Keratinocyte (primary cell): Measurements from ENCODE around the gene NXN. TPM values are rescaled to one million over a fixed set of nuclear protein-coding genes. Genes with fewer than 3 reads are reported as not detected.

Source experiments
- DNase-seq: peaks from one replicate; pipeline ENCODE4 v3.0.0-alpha.2; 2011; ENCODE audit warnings: low read depth, missing footprints, low spot score
- FAIRE-seq: peaks from 2 replicates; lab custom pipeline; 2011; peaks lifted over from hg19 to GRCh38; lab: Jason Lieb, UNC
- H2AFZ ChIP-seq: 2 replicates; pipeline ENCODE4 v1.6.0; 2012; ENCODE audit warnings: low read length, control low read depth, inconsistent platforms; ENCODE audit not compliant: control insufficient read depth
- H3K27ac ChIP-seq: 2 replicates; pipeline ENCODE4 v1.5.1; 2011; ENCODE audit warnings: low read length; ENCODE audit not compliant: control insufficient read depth, insufficient read depth
- H3K27me3 ChIP-seq: 3 replicates; pipeline ENCODE4 v1.6.0; 2011; ENCODE audit warnings: low read length; ENCODE audit not compliant: control insufficient read depth, insufficient read depth; ENCODE audit errors: extremely low read depth
- H3K36me3 ChIP-seq, 2 experiments: 2 replicates in 1 of 2; 3 replicates in 1 of 2; pipeline ENCODE4 v1.5.1; 2011; ENCODE audit warnings: low read length in 2 of 2, mild to moderate bottlenecking in 1 of 2; ENCODE audit not compliant: control insufficient read depth in 2 of 2, insufficient read depth in 2 of 2; ENCODE audit errors: extremely low read depth in 1 of 2
- H3K4me1 ChIP-seq: 3 replicates; pipeline ENCODE4 v1.5.1; 2011; ENCODE audit warnings: low read length; ENCODE audit not compliant: control insufficient read depth, insufficient read depth; ENCODE audit errors: extremely low read depth
- H3K4me2 ChIP-seq: 3 replicates; pipeline ENCODE4 v1.6.0; 2011; ENCODE audit warnings: low read depth, low read length; ENCODE audit not compliant: control insufficient read depth, insufficient read depth; ENCODE audit errors: extremely low read depth
- H3K4me3 ChIP-seq, 3 experiments: fragments of 200-600 bp in 1 of 3; sonication (generic) in 1 of 3; 2 replicates in 2 of 3; 3 replicates in 1 of 3; pipeline ENCODE4 v1.5.1; 2011 to 2016; ENCODE audit warnings: low read length in 3 of 3, mild to moderate bottlenecking in 3 of 3, control low read depth in 2 of 3, inconsistent platforms in 1 of 3, low read depth in 1 of 3, mixed read lengths in 1 of 3, mixed run types in 1 of 3, moderate library complexity in 1 of 3; ENCODE audit not compliant: control insufficient read depth in 2 of 3, insufficient read depth in 2 of 3; ENCODE audit errors: extremely low read depth in 1 of 3
- H3K79me2 ChIP-seq: 2 replicates; pipeline ENCODE4 v1.6.0; 2012; ENCODE audit warnings: low read length; ENCODE audit not compliant: control insufficient read depth, insufficient read depth
- H3K9ac ChIP-seq: 3 replicates; pipeline ENCODE4 v1.6.0; 2011; ENCODE audit warnings: low read length; ENCODE audit not compliant: control insufficient read depth, insufficient read depth; ENCODE audit errors: extremely low read depth
- H3K9me1 ChIP-seq: 3 replicates; pipeline ENCODE4 v1.6.0; 2011; ENCODE audit warnings: low read length; ENCODE audit not compliant: control insufficient read depth, insufficient read depth; ENCODE audit errors: extremely low read depth
- H3K9me3 ChIP-seq: 2 replicates; pipeline ENCODE4 v1.5.1; 2012; ENCODE audit warnings: low read depth, low read length; ENCODE audit not compliant: control insufficient read depth
- H4K20me1 ChIP-seq: 3 replicates; pipeline ENCODE4 v1.6.0; 2011; ENCODE audit warnings: low read length; ENCODE audit not compliant: control insufficient read depth, insufficient read depth; ENCODE audit errors: extremely low read depth
- EZH2 ChIP-seq: IDR thresholded peaks from one replicate; pipeline ENCODE4 v1.6.1; 2012; ENCODE audit warnings: inconsistent platforms, mild to moderate bottlenecking, low read length, moderate library complexity
- dilution Hi-C: fragments of 300-500 bp; cut with MboI; formaldehyde crosslinking; loops from one replicate; pipeline ENCODE4 v1.7.0; 2020; ENCODE audit warnings: low sequenced_read_pairs; ENCODE audit not compliant: extremely low pct_ligation_motif_present
- polyA plus RNA-seq, 5 experiments: library from polyadenylated mRNA; depleted of rRNA in 3 of 5; stranded (reverse) in 3 of 5; stranded (forward) in 1 of 5; unstranded in 1 of 5; fragments of >200 nt; gene quantifications; 1 replicate in 1 of 5; 2 replicates in 3 of 5; 3 replicates in 1 of 5; pipeline versions ENCODE4 v1.2.1 to v1.2.3, GENCODE V29; 2011 to 2012; ENCODE audit warnings: missing spikeins in 2 of 5, low read depth in 1 of 5, low replicate concordance in 1 of 5
- TF ChIP-seq, protein P1 (sequence below), 3 experiments: IDR thresholded peaks in 1 of 3; conservative IDR thresholded peaks in 1 of 3; optimal IDR thresholded peaks in 1 of 3; 2 replicates in 2 of 3; 3 replicates in 1 of 3; pipeline versions ENCODE3 to v1.5.1; 2011; ENCODE audit warnings: low read length in 3 of 3, mild to moderate bottlenecking in 3 of 3, moderate library complexity in 2 of 3, control low read depth in 1 of 3, inconsistent platforms in 1 of 3; ENCODE audit not compliant: insufficient read depth in 2 of 3; ENCODE audit errors: extremely low read depth in 1 of 3

The NXN gene
- polyA plus RNA-seq, 1 donor (not counting 4 experiments of a cell fraction or from before 2014, with no cell fraction given), result 94.4 TPM

DNA sequence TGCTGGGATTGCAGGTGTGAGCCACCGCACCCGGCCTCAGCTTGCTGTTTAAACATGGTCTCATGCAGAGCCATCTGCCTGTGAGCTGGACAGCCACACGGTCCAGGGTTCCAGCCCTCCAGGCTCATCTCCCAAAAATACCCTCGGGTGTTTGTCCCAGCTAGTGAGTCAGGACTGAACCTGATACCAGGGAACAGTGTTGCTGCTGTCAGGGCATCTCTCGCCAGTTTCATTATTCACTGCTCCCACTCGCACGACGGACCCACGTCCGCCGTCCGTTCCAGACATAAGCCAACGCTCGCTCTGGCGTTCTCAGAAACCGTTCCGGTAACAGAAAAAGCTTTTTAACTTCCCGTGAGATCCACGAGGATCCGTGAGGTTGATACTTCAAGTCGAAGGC, 77.6 kb downstream of the NXN start:
- peak overlapping the region; percentile 45 for H3K9ac ChIP-seq
- H3K9me1 ChIP-seq, result no peaks in the 10 kb centered on the region
- peaks cover 2% of the 10 kb centered on the region for H4K20me1 ChIP-seq
- peak; percentile 44 for FAIRE-seq
- H3K4me3 ChIP-seq, result no peak overlapping the region
- no peak for TF ChIP-seq EZH2
- TF ChIP-seq, protein P1, sequence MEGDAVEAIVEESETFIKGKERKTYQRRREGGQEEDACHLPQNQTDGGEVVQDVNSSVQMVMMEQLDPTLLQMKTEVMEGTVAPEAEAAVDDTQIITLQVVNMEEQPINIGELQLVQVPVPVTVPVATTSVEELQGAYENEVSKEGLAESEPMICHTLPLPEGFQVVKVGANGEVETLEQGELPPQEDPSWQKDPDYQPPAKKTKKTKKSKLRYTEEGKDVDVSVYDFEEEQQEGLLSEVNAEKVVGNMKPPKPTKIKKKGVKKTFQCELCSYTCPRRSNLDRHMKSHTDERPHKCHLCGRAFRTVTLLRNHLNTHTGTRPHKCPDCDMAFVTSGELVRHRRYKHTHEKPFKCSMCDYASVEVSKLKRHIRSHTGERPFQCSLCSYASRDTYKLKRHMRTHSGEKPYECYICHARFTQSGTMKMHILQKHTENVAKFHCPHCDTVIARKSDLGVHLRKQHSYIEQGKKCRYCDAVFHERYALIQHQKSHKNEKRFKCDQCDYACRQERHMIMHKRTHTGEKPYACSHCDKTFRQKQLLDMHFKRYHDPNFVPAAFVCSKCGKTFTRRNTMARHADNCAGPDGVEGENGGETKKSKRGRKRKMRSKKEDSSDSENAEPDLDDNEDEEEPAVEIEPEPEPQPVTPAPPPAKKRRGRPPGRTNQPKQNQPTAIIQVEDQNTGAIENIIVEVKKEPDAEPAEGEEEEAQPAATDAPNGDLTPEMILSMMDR (optimal IDR thresholded peaks at IDR 0.05 in 1 of 3, IDR thresholded peaks at IDR 0.05 in 1 of 3, conservative IDR thresholded peaks at IDR 0.05 in 1 of 3; ENCODE audit: extremely low read depth in 1 of 3, insufficient read depth in 2 of 3, low read length in 3 of 3), result no peak
- dilution Hi-C loops, result no loop called here
- H3K27me3 ChIP-seq, result no peaks in the 10 kb centered on the region
- H3K4me2 ChIP-seq, result peak overlapping the region; percentile 48
- H3K79me2 ChIP-seq, result peaks cover 76% of the 10 kb centered on the region
- H3K36me3 ChIP-seq, result peaks cover 1 to 3% of the 10 kb centered on the region in 2 experiments
- no peak for DNase-seq
- H3K27ac ChIP-seq, result peak overlapping the region; percentile 58
- H3K9me3 ChIP-seq, result no peaks in the 10 kb centered on the region
- peaks cover 55% of the 10 kb centered on the region for H3K4me1 ChIP-seq
- H2AFZ ChIP-seq, result no peak overlapping the region

DNA sequence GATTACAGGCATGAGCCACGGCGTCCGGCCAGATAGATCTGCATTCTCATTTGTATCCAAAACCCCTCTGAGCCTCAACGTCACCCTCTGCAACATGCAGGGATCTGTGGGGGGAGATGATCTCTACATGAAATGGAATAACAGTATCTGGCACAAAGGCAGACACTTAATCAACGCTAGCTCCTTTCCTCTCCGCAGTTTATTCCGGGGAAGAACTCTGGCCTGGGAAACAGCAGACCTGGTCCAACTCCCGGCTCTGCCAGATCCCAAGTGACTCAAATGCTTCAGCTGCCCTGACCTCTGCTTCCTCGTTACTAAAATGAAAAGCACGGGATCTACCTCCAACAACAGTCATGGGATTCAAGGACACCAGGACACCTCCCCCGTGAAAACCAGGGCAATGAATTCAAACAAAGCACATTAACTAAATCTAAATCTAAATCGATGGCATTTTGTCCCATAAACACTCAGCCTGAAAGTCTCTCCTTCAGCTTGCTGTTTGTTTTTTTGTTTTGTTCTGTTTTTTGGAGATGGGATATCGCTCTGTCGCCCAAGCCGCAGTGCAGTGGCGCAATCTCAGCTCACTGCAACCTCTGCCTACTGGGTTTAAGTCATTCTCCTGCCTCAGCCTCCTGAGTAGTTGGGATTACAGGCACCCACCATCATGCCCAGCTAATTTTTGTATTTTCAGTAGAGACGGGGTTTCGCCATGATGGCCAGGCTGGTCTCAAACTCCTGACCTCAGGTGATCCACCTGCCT, 78.2 kb downstream of the NXN start:
- H3K9ac ChIP-seq, result peak overlapping the region; percentile 45
- TF ChIP-seq, protein P1 (optimal IDR thresholded peaks at IDR 0.05 in 1 of 3, IDR thresholded peaks at IDR 0.05 in 1 of 3, conservative IDR thresholded peaks at IDR 0.05 in 1 of 3; ENCODE audit: extremely low read depth in 1 of 3, insufficient read depth in 2 of 3, low read length in 3 of 3), result no peak
- no peak for TF ChIP-seq EZH2
- H2AFZ ChIP-seq, result no peak overlapping the region
- peak overlapping the region; percentile 58 for H3K27ac ChIP-seq
- H3K9me3 ChIP-seq, result no peaks in the 10 kb centered on the region
- peaks cover 2% of the 10 kb centered on the region for H4K20me1 ChIP-seq
- peak overlapping the region; percentile 29 for H3K4me2 ChIP-seq
- peak; percentile 57 for FAIRE-seq
- H3K4me3 ChIP-seq, result no peak overlapping the region
- peaks cover 2 to 3% of the 10 kb centered on the region in 2 experiments for H3K36me3 ChIP-seq
- H3K79me2 ChIP-seq, result peaks cover 77% of the 10 kb centered on the region
- dilution Hi-C loops, result no loop called here
- peaks cover 57% of the 10 kb centered on the region for H3K4me1 ChIP-seq
- no peak for DNase-seq
- no peaks in the 10 kb centered on the region for H3K27me3 ChIP-seq
- no peaks in the 10 kb centered on the region for H3K9me1 ChIP-seq
